ENCODE results near the gene CHST11. TPM values are rescaled to one million over a fixed set of nuclear protein-coding genes. Genes with fewer than 3 reads are reported as not detected.
"Not testable (repeated sequence)": the region's sequence is repeated elsewhere in the genome, so short reads cannot be mapped to it uniquely, and the experiment has no call there.

CHST11 gene
- polyA plus RNA-seq, 3 donors: 7.0 to 8.0 (median 7.5) TPM

- DNase-seq (ENCODE audit: extremely low read depth in 1 of 11, low read depth in 9 of 11, low spot score in 4 of 11): no peak
Measured at GRCh38 chr12:104534162-104534856, 77.6 kb downstream of the CHST11 start.

- no peak for DNase-seq (ENCODE audit: extremely low read depth in 1 of 11, low read depth in 9 of 11, low spot score in 4 of 11)
Measured at GRCh38 chr12:104534857-104535248, 78.1 kb downstream of the CHST11 start.

GRCh38 chr12:104535369-104535768 is 78.6 kb downstream of the CHST11 start:
- DNase-seq (ENCODE audit: extremely low read depth in 1 of 11, low read depth in 9 of 11, low spot score in 4 of 11): no peak

GRCh38 chr12:104536841-104537240 is 80.1 kb downstream of the CHST11 start:
- DNase-seq (ENCODE audit: extremely low read depth in 1 of 11, low read depth in 9 of 11, low spot score in 4 of 11): no peak

- no peak for DNase-seq (ENCODE audit: extremely low read depth in 1 of 11, low read depth in 9 of 11, low spot score in 4 of 11)
Measured at GRCh38 chr12:104538056-104538455, 81.3 kb downstream of the CHST11 start.

- no peak for DNase-seq (ENCODE audit: extremely low read depth in 1 of 11, low read depth in 9 of 11, low spot score in 4 of 11)
Measured at GRCh38 chr12:104538891-104539462, 82.2 kb downstream of the CHST11 start.

- DNase-seq (ENCODE audit: extremely low read depth in 1 of 11, low read depth in 9 of 11, low spot score in 4 of 11): no peak
Measured at GRCh38 chr12:104544836-104545235, 88.1 kb downstream of the CHST11 start.

GRCh38 chr12:104546575-104546974 is 89.8 kb downstream of the CHST11 start:
- DNase-seq (ENCODE audit: extremely low read depth in 1 of 11, low read depth in 9 of 11, low spot score in 4 of 11): no peak

- no peak for DNase-seq (ENCODE audit: extremely low read depth in 1 of 11, low read depth in 9 of 11, low spot score in 4 of 11)
Measured at GRCh38 chr12:104547235-104547634, 90.5 kb downstream of the CHST11 start.

- DNase-seq (ENCODE audit: extremely low read depth in 1 of 11, low read depth in 9 of 11, low spot score in 4 of 11): no peak
Measured at GRCh38 chr12:104549815-104550480, 93.2 kb downstream of the CHST11 start.

GRCh38 chr12:104551313-104551931 is 94.7 kb downstream of the CHST11 start:
- DNase-seq (ENCODE audit: extremely low read depth in 1 of 11, low read depth in 9 of 11, low spot score in 4 of 11): peak in 1 of 11 donors; percentile 19

GRCh38 chr12:104553421-104553820 is 96.7 kb downstream of the CHST11 start:
- no peak for DNase-seq (ENCODE audit: extremely low read depth in 1 of 11, low read depth in 9 of 11, low spot score in 4 of 11)

- DNase-seq (ENCODE audit: extremely low read depth in 1 of 11, low read depth in 9 of 11, low spot score in 4 of 11): peak in 5 of 11 donors; percentile 7 to 25 (median 11)
Measured at GRCh38 chr12:104555648-104556047, 98.9 kb downstream of the CHST11 start.

GRCh38 chr12:104557488-104558195 is 100.9 kb downstream of the CHST11 start:
- no peak for DNase-seq (ENCODE audit: extremely low read depth in 1 of 11, low read depth in 9 of 11, low spot score in 4 of 11)

GRCh38 chr12:104560881-104561280 is 104.1 kb downstream of the CHST11 start:
- DNase-seq (ENCODE audit: extremely low read depth in 1 of 11, low read depth in 9 of 11, low spot score in 4 of 11): no peak

- no peak for DNase-seq (ENCODE audit: extremely low read depth in 1 of 11, low read depth in 9 of 11, low spot score in 4 of 11)
Measured at GRCh38 chr12:104562763-104563162, 106.0 kb downstream of the CHST11 start.

GRCh38 chr12:104564662-104565061 is 107.9 kb downstream of the CHST11 start:
- not testable (repeated sequence) for DNase-seq (ENCODE audit: extremely low read depth in 1 of 11, low read depth in 9 of 11, low spot score in 4 of 11)

- no peak for DNase-seq (ENCODE audit: extremely low read depth in 1 of 11, low read depth in 9 of 11, low spot score in 4 of 11)
Measured at GRCh38 chr12:104565606-104566243, 109.0 kb downstream of the CHST11 start.
